ENCODE measurements around the gene HSD17B1.
A peak's percentile ranks its signal among the peaks of the same experiment; 100 is the strongest.
"Not testable (repeated sequence)": the region's sequence is repeated elsewhere in the genome, so short reads cannot be mapped to it uniquely, and the experiment has no call there.

HSD17B1 gene

GRCh38 chr17:42545755-42546505, 6.8 kb upstream of the HSD17B1 start:
- not testable (repeated sequence) for H2BK120ac ChIP-seq (ENCODE audit: insufficient read depth, low read length, poor library complexity); H3K4me3 ChIP-seq (ENCODE audit: low read depth, low read length); H3K27me3 ChIP-seq (ENCODE audit: insufficient read depth, low read length); H3K4ac ChIP-seq (ENCODE audit: low read depth, low read length); H3K79me1 ChIP-seq (ENCODE audit: low read length); H2AFZ ChIP-seq (ENCODE audit: insufficient read depth, low read length, poor library complexity); H3K9ac ChIP-seq (ENCODE audit: low read length); H3K18ac ChIP-seq (ENCODE audit: low read length); H2BK12ac ChIP-seq (ENCODE audit: low read length); H3K9me3 ChIP-seq (ENCODE audit: insufficient read depth, low read depth, low read length); H2AK5ac ChIP-seq (ENCODE audit: low read length); H3K4me2 ChIP-seq (ENCODE audit: low read length); H3K14ac ChIP-seq (ENCODE audit: low read length); H4K12ac ChIP-seq (ENCODE audit: low read depth, low read length); H3K23ac ChIP-seq (ENCODE audit: low read length); H3K79me2 ChIP-seq (ENCODE audit: control insufficient read depth, insufficient read depth, low read length, poor library complexity); H2BK5ac ChIP-seq (ENCODE audit: low read depth, low read length, poor library complexity)
- peaks cover 18 to 20% of the 10 kb centered on the region in 2 experiments for H3K36me3 ChIP-seq (ENCODE audit: control insufficient read depth in 1 of 2, insufficient read depth in 2 of 2, low read length in 2 of 2)
- no CpG with 5 or more reads among the region's 9 CpGs for WGBS (ENCODE audit: extremely low coverage, insufficient coverage, insufficient read length)
- peak overlapping the region; percentile 48 for H3K27ac ChIP-seq (ENCODE audit: low read depth, low read length)
- DNase-seq: peak; percentile 63 to 64
- H4K91ac ChIP-seq (ENCODE audit: low read depth, low read length): peak overlapping the region; percentile 12
- peaks cover 25 to 26% of the 10 kb centered on the region in 2 experiments for H3K4me1 ChIP-seq (ENCODE audit: control insufficient read depth in 1 of 2, insufficient read depth in 2 of 2, low read length in 2 of 2)
- peak overlapping the region; percentile 20 for H4K8ac ChIP-seq (ENCODE audit: low read depth, low read length)

GRCh38 chr17:42547001-42547461, 5.7 kb upstream of the HSD17B1 start:
- no peak for DNase-seq
- Histone ChIP-seq H4K12ac (ENCODE audit: low read depth, low read length) (peak overlapping the region; percentile 32), H2BK5ac (ENCODE audit: low read depth, low read length, poor library complexity) (no peak overlapping the region), H3K4me2 (ENCODE audit: low read length) (no peak overlapping the region), H3K27me3 (ENCODE audit: insufficient read depth, low read length) (no peaks in the 10 kb centered on the region), H3K36me3 (ENCODE audit: control insufficient read depth in 1 of 2, insufficient read depth in 2 of 2, low read length in 2 of 2) (peaks cover 18% of the 10 kb centered on the region in 2 experiments), H2AFZ (ENCODE audit: insufficient read depth, low read length, poor library complexity) (no peak overlapping the region), H3K23ac (ENCODE audit: low read length) (no peak overlapping the region), H3K14ac (ENCODE audit: low read length) (no peak overlapping the region), H3K18ac (ENCODE audit: low read length) (no peak overlapping the region), H3K79me2 (ENCODE audit: control insufficient read depth, insufficient read depth, low read length, poor library complexity) (no peaks in the 10 kb centered on the region), H3K27ac (ENCODE audit: low read depth, low read length) (no peak overlapping the region), H4K91ac (ENCODE audit: low read depth, low read length) (peak overlapping the region; percentile 74), H2BK120ac (ENCODE audit: insufficient read depth, low read length, poor library complexity) (no peak overlapping the region), H3K79me1 (ENCODE audit: low read length) (peaks cover 4% of the 10 kb centered on the region), H2BK12ac (ENCODE audit: low read length) (no peak overlapping the region), H3K4ac (ENCODE audit: low read depth, low read length) (no peak overlapping the region), H3K9ac (ENCODE audit: low read length) (no peak overlapping the region), H3K9me3 (ENCODE audit: insufficient read depth, low read depth, low read length) (no peaks in the 10 kb centered on the region), H4K8ac (ENCODE audit: low read depth, low read length) (no peak overlapping the region), H3K4me1 (ENCODE audit: control insufficient read depth in 1 of 2, insufficient read depth in 2 of 2, low read length in 2 of 2) (peaks cover 19 to 21% of the 10 kb centered on the region in 2 experiments), H3K4me3 (ENCODE audit: low read depth, low read length) (no peak overlapping the region), H2AK5ac (ENCODE audit: low read length) (no peak overlapping the region)
- WGBS (ENCODE audit: extremely low coverage, insufficient coverage, insufficient read length): no CpG with 5 or more reads among the region's 23 CpGs

GRCh38 chr17:42547698-42548069, 5.0 kb upstream of the HSD17B1 start:
- no peak overlapping the region for H3K27ac ChIP-seq (ENCODE audit: low read depth, low read length)
- no peak overlapping the region for H3K23ac ChIP-seq (ENCODE audit: low read length)
- H4K91ac ChIP-seq (ENCODE audit: low read depth, low read length): peak overlapping the region; percentile 25
- peak overlapping the region; percentile 12 for H2BK120ac ChIP-seq (ENCODE audit: insufficient read depth, low read length, poor library complexity)
- no peak overlapping the region for H3K18ac ChIP-seq (ENCODE audit: low read length)
- H3K9me3 ChIP-seq (ENCODE audit: insufficient read depth, low read depth, low read length): no peaks in the 10 kb centered on the region
- no peak for DNase-seq
- H4K12ac ChIP-seq (ENCODE audit: low read depth, low read length): peak overlapping the region; percentile 57
- H3K36me3 ChIP-seq (ENCODE audit: control insufficient read depth in 1 of 2, insufficient read depth in 2 of 2, low read length in 2 of 2): peaks cover 16% of the 10 kb centered on the region in 2 experiments
- no peaks in the 10 kb centered on the region for H3K27me3 ChIP-seq (ENCODE audit: insufficient read depth, low read length)
- WGBS (ENCODE audit: extremely low coverage, insufficient coverage, insufficient read length): no CpG with 5 or more reads among the region's 14 CpGs
- no peaks in the 10 kb centered on the region for H3K79me2 ChIP-seq (ENCODE audit: control insufficient read depth, insufficient read depth, low read length, poor library complexity)
- H3K9ac ChIP-seq (ENCODE audit: low read length): peak overlapping the region; percentile 64
- H2BK12ac ChIP-seq (ENCODE audit: low read length): no peak overlapping the region
- H2AK5ac ChIP-seq (ENCODE audit: low read length): peak overlapping the region; percentile 51
- H2AFZ ChIP-seq (ENCODE audit: insufficient read depth, low read length, poor library complexity): peak overlapping the region; percentile 8
- no peak overlapping the region for H2BK5ac ChIP-seq (ENCODE audit: low read depth, low read length, poor library complexity)
- H3K4me2 ChIP-seq (ENCODE audit: low read length): peak overlapping the region; percentile 58
- H3K4me3 ChIP-seq (ENCODE audit: low read depth, low read length): no peak overlapping the region
- H4K8ac ChIP-seq (ENCODE audit: low read depth, low read length): peak overlapping the region; percentile 11
- no peak overlapping the region for H3K14ac ChIP-seq (ENCODE audit: low read length)
- no peak overlapping the region for H3K4ac ChIP-seq (ENCODE audit: low read depth, low read length)
- peaks cover 19 to 23% of the 10 kb centered on the region in 2 experiments for H3K4me1 ChIP-seq (ENCODE audit: control insufficient read depth in 1 of 2, insufficient read depth in 2 of 2, low read length in 2 of 2)
- peaks cover 4% of the 10 kb centered on the region for H3K79me1 ChIP-seq (ENCODE audit: low read length)

- H3K4me1 ChIP-seq (ENCODE audit: control insufficient read depth in 1 of 2, insufficient read depth in 2 of 2, low read length in 2 of 2): peaks cover 19 to 24% of the 10 kb centered on the region in 2 experiments
- H3K4ac ChIP-seq (ENCODE audit: low read depth, low read length): no peak overlapping the region
- H4K12ac ChIP-seq (ENCODE audit: low read depth, low read length): peak overlapping the region; percentile 57
- no peak overlapping the region for H3K23ac ChIP-seq (ENCODE audit: low read length)
- peak overlapping the region; percentile 49 for H3K18ac ChIP-seq (ENCODE audit: low read length)
- no peaks in the 10 kb centered on the region for H3K9me3 ChIP-seq (ENCODE audit: insufficient read depth, low read depth, low read length)
- peak overlapping the region; percentile 41 for H4K91ac ChIP-seq (ENCODE audit: low read depth, low read length)
- DNase-seq: peak; percentile 66 to 83
- H2BK5ac ChIP-seq (ENCODE audit: low read depth, low read length, poor library complexity): no peak overlapping the region
- H3K27ac ChIP-seq (ENCODE audit: low read depth, low read length): no peak overlapping the region
- peak overlapping the region; percentile 54 for H3K14ac ChIP-seq (ENCODE audit: low read length)
- peak overlapping the region; percentile 58 for H3K4me2 ChIP-seq (ENCODE audit: low read length)
- H2AFZ ChIP-seq (ENCODE audit: insufficient read depth, low read length, poor library complexity): peak overlapping the region; percentile 40
- peak overlapping the region; percentile 12 for H2BK120ac ChIP-seq (ENCODE audit: insufficient read depth, low read length, poor library complexity)
- H3K36me3 ChIP-seq (ENCODE audit: control insufficient read depth in 1 of 2, insufficient read depth in 2 of 2, low read length in 2 of 2): peaks cover 11 to 13% of the 10 kb centered on the region in 2 experiments
- no CpG with 5 or more reads among the region's 74 CpGs for WGBS (ENCODE audit: extremely low coverage, insufficient coverage, insufficient read length)
- H3K27me3 ChIP-seq (ENCODE audit: insufficient read depth, low read length): no peaks in the 10 kb centered on the region
- H2BK12ac ChIP-seq (ENCODE audit: low read length): no peak overlapping the region
- H3K79me1 ChIP-seq (ENCODE audit: low read length): peaks cover 9% of the 10 kb centered on the region
- H3K9ac ChIP-seq (ENCODE audit: low read length): no peak overlapping the region
- peak overlapping the region; percentile 51 for H2AK5ac ChIP-seq (ENCODE audit: low read length)
- H3K79me2 ChIP-seq (ENCODE audit: control insufficient read depth, insufficient read depth, low read length, poor library complexity): peaks cover under 1% of the 10 kb centered on the region
- peak overlapping the region; percentile 72 for H4K8ac ChIP-seq (ENCODE audit: low read depth, low read length)
- peak overlapping the region; percentile 71 for H3K4me3 ChIP-seq (ENCODE audit: low read depth, low read length)
Observed at GRCh38 chr17:42548070-42548837, 4.5 kb upstream of the HSD17B1 start.
